ENCODE results near the gene CAND2. TPM values are rescaled to one million over a fixed set of nuclear protein-coding genes. Genes with fewer than 3 reads are reported as not detected.
"Not testable (repeated sequence)": the region's sequence is repeated elsewhere in the genome, so short reads cannot be mapped to it uniquely, and the experiment has no call there.

Gene CAND2
- total and polyA plus RNA-seq, 2 donors (not counting 1 experiment from before 2014, with no cell fraction given): 2.5 to 16.7 TPM

- H3K36me3 ChIP-seq (ENCODE audit: control insufficient read depth, insufficient read depth, low read length): no peaks in the 10 kb centered on the region
- H3K27ac ChIP-seq (ENCODE audit: insufficient read depth, low read length): no peak overlapping the region
- H3K4me2 ChIP-seq (ENCODE audit: extremely low read depth, insufficient read depth, low read length): peak overlapping the region; percentile 5
- H3K9ac ChIP-seq (ENCODE audit: insufficient read depth, low read length): no peak overlapping the region
- H3K9me3 ChIP-seq (ENCODE audit: control insufficient read depth, insufficient read depth, low read depth, low read length): no peaks in the 10 kb centered on the region
- H3K79me2 ChIP-seq (ENCODE audit: control insufficient read depth, insufficient read depth, low read length): no peaks in the 10 kb centered on the region
- DNase-seq (ENCODE audit: low read depth in 2 of 2): peak; percentile 26 to 28
- H3K4me3 ChIP-seq (replicated peaks in 1 of 4; ENCODE audit: control extremely low read depth in 1 of 4, insufficient read depth in 1 of 4, low read depth in 3 of 4, low read length in 4 of 4): peak overlapping the region in 2 of 4 experiments; percentile 11 to 28
- H3K4me1 ChIP-seq (ENCODE audit: control insufficient read depth, extremely low read depth, insufficient read depth, low read length): no peaks in the 10 kb centered on the region
- H2AFZ ChIP-seq (ENCODE audit: low read length): no peak overlapping the region
- peaks cover 9% of the 10 kb centered on the region for H3K27me3 ChIP-seq (ENCODE audit: control insufficient read depth, insufficient read depth, low read length)
- no peaks in the 10 kb centered on the region for H4K20me1 ChIP-seq (ENCODE audit: control insufficient read depth, extremely low read depth, insufficient read depth, low read length)
- TF ChIP-seq CTCF (conservative IDR thresholded peaks at IDR 0.05 in 1 of 2, IDR thresholded peaks at IDR 0.05 in 1 of 2; ENCODE audit: low read depth in 1 of 2, low read length in 2 of 2) (no peak), EZH2 (IDR thresholded peaks at IDR 0.05; ENCODE audit: low read length, missing control alignments) (no peak)
Measured at GRCh38 chr3:12875857-12876836, 79.7 kb downstream of the CAND2 start.

GRCh38 chr3:12877040-12877439 is 80.6 kb downstream of the CAND2 start:
- Histone ChIP-seq H4K20me1 (ENCODE audit: control insufficient read depth, extremely low read depth, insufficient read depth, low read length) (no peaks in the 10 kb centered on the region), H3K79me2 (ENCODE audit: control insufficient read depth, insufficient read depth, low read length) (no peaks in the 10 kb centered on the region), H2AFZ (ENCODE audit: low read length) (no peak overlapping the region), H3K36me3 (ENCODE audit: control insufficient read depth, insufficient read depth, low read length) (no peaks in the 10 kb centered on the region), H3K4me3 (replicated peaks in 1 of 4; ENCODE audit: control extremely low read depth in 1 of 4, insufficient read depth in 1 of 4, low read depth in 3 of 4, low read length in 4 of 4) (no peak overlapping the region), H3K9me3 (ENCODE audit: control insufficient read depth, insufficient read depth, low read depth, low read length) (no peaks in the 10 kb centered on the region), H3K4me1 (ENCODE audit: control insufficient read depth, extremely low read depth, insufficient read depth, low read length) (no peaks in the 10 kb centered on the region), H3K27me3 (ENCODE audit: control insufficient read depth, insufficient read depth, low read length) (peaks cover 7% of the 10 kb centered on the region), H3K9ac (ENCODE audit: insufficient read depth, low read length) (no peak overlapping the region), H3K4me2 (ENCODE audit: extremely low read depth, insufficient read depth, low read length) (no peak overlapping the region), H3K27ac (ENCODE audit: insufficient read depth, low read length) (no peak overlapping the region)
- DNase-seq (ENCODE audit: low read depth in 2 of 2): no peak
- TF ChIP-seq EZH2 (IDR thresholded peaks at IDR 0.05; ENCODE audit: low read length, missing control alignments) (no peak), CTCF (conservative IDR thresholded peaks at IDR 0.05 in 1 of 2, IDR thresholded peaks at IDR 0.05 in 1 of 2; ENCODE audit: low read depth in 1 of 2, low read length in 2 of 2) (no peak)

GRCh38 chr3:12878141-12878574 is 81.7 kb downstream of the CAND2 start:
- Histone ChIP-seq H3K27ac (ENCODE audit: insufficient read depth, low read length) (no peak overlapping the region), H4K20me1 (ENCODE audit: control insufficient read depth, extremely low read depth, insufficient read depth, low read length) (no peaks in the 10 kb centered on the region), H3K27me3 (ENCODE audit: control insufficient read depth, insufficient read depth, low read length) (peaks cover 7% of the 10 kb centered on the region), H3K9ac (ENCODE audit: insufficient read depth, low read length) (no peak overlapping the region), H3K4me2 (ENCODE audit: extremely low read depth, insufficient read depth, low read length) (no peak overlapping the region), H3K4me3 (replicated peaks in 1 of 4; ENCODE audit: control extremely low read depth in 1 of 4, insufficient read depth in 1 of 4, low read depth in 3 of 4, low read length in 4 of 4) (no peak overlapping the region), H2AFZ (ENCODE audit: low read length) (no peak overlapping the region), H3K4me1 (ENCODE audit: control insufficient read depth, extremely low read depth, insufficient read depth, low read length) (no peaks in the 10 kb centered on the region), H3K79me2 (ENCODE audit: control insufficient read depth, insufficient read depth, low read length) (no peaks in the 10 kb centered on the region), H3K36me3 (ENCODE audit: control insufficient read depth, insufficient read depth, low read length) (no peaks in the 10 kb centered on the region), H3K9me3 (ENCODE audit: control insufficient read depth, insufficient read depth, low read depth, low read length) (no peaks in the 10 kb centered on the region)
- TF ChIP-seq EZH2 (IDR thresholded peaks at IDR 0.05; ENCODE audit: low read length, missing control alignments) (no peak), CTCF (conservative IDR thresholded peaks at IDR 0.05 in 1 of 2, IDR thresholded peaks at IDR 0.05 in 1 of 2; ENCODE audit: low read depth in 1 of 2, low read length in 2 of 2) (no peak)
- no peak for DNase-seq (ENCODE audit: low read depth in 2 of 2)

GRCh38 chr3:12878758-12879157 is 82.3 kb downstream of the CAND2 start:
- H3K4me3 ChIP-seq (replicated peaks in 1 of 4; ENCODE audit: control extremely low read depth in 1 of 4, insufficient read depth in 1 of 4, low read depth in 3 of 4, low read length in 4 of 4); H3K4me2 ChIP-seq (ENCODE audit: extremely low read depth, insufficient read depth, low read length); DNase-seq (ENCODE audit: low read depth in 2 of 2); H2AFZ ChIP-seq (ENCODE audit: low read length); H3K27ac ChIP-seq (ENCODE audit: insufficient read depth, low read length); H3K4me1 ChIP-seq (ENCODE audit: control insufficient read depth, extremely low read depth, insufficient read depth, low read length); H3K36me3 ChIP-seq (ENCODE audit: control insufficient read depth, insufficient read depth, low read length); H4K20me1 ChIP-seq (ENCODE audit: control insufficient read depth, extremely low read depth, insufficient read depth, low read length); H3K79me2 ChIP-seq (ENCODE audit: control insufficient read depth, insufficient read depth, low read length); H3K27me3 ChIP-seq (ENCODE audit: control insufficient read depth, insufficient read depth, low read length); H3K9me3 ChIP-seq (ENCODE audit: control insufficient read depth, insufficient read depth, low read depth, low read length); H3K9ac ChIP-seq (ENCODE audit: insufficient read depth, low read length): not testable (repeated sequence)

All from fibroblast of lung (primary cell).